NCI-H524 treated with DMSO at 0.1 percent for 48 hours (cell line): ENCODE results near the gene JSRP1.

Experiments
- DNase-seq: peaks from one replicate; lab custom pipeline; 2025; lab: John Stamatoyannopoulos, UW

Gene JSRP1

DNA sequence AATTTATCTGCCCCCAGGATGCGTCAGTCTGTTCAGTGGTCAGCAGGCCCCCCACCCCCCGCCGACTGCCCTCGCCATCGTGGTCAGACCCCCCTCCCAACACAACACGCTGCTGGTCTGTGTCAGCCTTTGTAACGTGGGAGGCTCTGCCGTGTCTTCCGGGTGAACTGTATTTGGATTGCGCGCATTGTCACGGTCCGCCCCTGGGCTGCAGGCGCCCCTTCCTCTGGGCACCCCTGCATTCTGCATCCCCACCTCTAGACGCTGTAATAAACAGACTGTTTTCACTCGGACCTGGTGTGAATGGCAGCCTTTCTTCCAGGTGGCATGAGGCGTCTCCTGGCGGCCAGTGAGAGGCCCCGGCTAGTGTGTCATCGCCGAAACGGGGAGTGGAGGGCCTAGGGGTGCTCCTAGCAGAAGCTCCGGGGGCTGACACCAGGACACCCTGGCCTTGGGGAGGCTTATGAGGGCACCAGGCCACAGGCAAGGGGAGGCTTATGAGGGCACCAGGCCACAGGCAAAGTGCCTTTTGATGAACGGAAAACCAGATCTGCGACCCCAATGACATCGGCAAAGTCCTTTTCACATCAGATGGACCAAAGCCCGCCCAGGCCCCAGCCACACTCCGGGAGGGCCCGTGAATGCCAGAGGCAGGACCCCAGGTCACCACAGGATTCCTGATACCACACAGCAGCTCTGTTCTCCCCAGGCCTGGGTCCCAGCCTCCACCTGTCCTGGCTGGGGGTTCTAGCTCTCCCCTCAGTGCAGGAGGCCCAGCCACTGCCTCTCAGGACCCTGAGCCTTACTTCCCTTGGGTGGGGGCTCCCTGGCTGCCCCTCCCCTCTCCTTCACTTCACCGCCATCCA is 23.7 kb downstream of the JSRP1 start:
- DNase-seq, result no peak

DNA sequence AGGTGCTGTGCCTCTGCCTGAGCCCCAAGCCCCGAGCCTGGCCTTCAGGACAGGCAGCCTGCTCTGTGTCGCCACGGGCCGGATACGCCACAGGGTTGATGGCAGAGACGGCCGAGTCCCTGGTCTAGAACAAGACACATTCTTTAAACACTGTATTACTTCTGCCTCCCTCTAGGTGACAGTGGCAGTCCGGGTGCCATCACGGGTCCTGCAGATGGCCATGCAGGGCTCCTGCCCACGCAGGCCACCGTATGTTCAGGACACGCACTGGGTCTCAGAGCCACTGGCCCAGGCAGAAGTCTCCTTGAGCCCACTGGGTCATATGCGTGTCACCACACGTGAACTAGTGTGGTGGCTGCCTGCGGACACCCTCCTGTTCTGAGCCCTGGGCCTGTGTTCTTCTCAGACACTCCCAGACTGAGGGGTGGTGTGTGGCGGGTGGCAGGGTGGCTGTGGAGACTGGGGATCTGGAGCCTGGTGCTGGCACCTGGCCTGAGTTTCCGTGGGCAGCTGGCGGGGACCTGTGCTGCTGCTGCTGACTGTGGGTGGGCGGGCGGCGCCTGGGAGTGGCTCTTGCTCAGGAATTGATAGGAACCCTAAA is 24.5 kb downstream of the JSRP1 start:
- no peak for DNase-seq

DNA sequence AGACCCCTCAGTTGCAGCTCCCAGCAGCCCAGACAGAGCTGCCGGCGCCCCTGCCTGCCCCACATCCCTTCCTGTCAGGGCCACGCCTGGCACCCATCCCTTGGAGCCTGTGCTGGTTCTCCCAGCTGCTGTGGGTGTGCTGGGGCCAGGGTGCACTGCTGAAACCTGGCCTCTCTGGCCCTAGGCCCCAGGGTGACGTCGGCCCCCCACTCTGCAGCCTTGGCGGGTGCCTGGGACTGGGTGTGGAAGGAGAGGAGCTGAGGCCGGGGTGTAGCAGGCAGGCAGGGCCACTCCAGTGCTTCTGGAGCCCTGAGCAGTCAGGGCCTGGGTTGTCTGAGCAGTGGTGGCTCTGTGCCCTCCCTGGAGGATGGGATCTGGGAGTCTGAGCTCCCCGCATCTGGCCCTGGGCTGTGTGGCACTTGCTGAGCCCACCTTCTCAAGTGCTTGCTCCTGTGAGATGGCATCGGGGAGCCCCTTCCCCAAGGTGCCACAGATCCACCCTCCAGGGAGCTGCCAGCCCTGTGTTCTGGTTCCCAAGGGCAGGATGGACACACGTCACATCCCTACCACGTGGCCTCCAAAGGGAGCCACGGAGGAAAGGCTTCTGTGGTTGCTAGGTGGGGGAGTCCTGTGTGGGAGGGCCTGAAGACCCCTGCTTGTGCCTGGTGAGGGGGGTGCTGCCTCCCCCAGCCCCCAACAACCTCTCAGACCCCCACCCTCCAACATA is 25.2 kb downstream of the JSRP1 start:
- no peak for DNase-seq

DNA sequence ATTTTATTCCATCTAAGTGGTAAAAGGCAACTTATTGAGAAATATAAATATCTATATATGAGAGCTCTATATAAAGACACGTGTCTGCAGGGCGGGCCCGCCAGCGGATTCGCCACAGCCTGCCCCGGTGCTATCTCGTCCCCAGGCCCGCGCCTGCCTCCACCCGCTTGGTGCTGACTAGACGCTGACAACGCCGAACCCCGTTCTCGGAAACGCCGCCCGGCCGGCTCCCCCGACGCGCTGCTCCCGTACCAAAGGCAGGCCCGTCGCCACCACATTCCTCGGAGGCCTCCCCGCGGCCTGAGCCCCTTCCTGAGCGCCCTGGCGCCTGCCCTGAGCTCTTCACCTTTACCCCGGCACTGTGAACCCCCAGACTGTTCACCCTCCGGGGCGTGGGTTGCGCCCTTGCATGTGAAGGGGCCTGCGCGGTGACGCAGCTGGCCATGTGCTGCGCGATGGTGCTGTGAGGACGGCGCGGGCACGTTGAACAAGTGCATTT is 26.1 kb downstream of the JSRP1 start:
- DNase-seq, result no peak

DNA sequence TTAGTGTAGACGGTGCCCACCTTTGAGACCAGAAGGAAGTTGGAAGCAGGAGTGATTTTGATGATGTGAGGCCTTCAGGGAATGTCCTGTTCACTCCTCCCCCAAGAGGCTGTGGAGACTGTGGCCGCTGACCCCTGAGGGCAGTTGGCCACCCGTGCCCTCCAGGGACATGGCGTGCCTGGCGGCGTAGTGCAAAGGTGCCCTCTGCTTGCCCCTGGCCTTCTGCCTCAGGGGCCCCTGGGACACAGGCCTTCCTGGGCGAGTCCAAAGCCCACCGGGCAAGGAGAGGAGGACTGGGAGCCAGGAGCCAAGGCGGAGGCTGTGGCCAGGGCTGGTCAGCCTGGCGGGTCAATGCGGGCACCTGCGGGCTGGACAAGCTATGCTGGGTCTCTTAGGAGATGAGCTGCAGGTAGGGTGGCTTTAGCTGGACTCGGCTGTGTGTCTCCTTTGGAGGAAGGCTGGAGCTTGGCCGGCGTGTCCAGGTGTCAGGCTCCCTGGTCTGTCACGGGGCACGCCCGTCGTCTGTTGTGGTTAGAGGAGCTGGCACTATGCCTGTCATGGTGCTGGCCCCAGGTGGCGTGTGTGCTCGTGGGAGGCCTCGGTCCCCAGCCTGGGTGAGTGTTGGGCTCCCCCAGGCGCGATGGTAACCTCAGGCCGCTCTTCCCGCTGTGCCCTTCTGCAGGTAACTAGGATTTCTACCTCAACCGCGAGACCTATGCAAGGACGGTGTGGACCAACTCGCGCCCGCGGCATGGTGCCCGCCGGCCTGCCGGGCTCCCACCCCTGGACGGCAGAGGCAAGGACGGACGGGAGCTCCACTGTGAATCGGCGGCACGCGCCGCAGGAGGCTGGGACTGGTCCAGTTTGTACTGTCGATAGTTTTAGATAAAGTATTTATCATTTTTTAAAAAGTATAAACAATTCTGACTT is 26.8 kb downstream of the JSRP1 start:
- DNase-seq, result no peak

DNA sequence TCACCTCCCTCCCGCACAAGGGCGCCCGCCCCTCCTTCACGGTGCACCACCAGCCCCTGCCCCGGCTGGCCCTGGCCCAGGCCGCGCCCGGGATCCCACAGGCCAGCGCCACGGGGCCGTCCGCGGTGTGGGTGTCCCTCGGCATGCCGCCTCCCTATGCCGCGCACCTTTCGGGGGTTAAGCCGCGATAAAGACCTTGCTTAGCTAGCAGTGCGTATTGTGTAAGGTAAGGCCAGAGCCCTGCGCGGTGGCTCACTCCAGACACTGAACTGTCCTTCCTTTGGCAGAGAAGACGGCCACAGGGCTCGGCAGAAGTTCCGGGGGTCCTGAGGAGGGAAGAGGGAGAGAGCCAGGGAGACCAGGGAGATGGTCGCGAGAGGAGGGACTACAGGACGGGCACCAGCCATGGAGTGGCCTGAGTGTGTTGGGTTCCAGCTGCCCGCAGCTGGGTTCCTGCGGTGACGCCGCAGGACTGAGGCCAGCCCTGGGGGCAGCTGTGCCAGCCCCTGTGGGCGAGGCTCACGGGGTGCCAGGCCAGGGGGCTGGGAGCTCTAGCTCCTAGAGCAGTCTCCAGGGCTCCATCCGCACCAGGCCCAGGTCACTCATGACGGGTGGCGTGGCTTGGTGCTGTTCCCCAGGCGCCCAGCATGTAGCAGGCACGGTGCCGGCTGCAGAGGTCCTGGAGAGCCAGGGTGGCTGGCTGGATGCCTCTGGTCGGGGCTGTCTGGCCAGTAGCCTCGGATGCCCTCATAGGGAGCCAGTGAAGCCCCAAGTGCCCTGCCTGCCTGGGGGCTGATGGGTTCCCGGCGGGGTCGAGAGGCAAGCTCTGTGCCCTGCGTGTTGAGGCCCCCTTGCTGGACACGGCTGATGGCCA is 27.8 kb downstream of the JSRP1 start:
- DNase-seq, result no peak

DNA sequence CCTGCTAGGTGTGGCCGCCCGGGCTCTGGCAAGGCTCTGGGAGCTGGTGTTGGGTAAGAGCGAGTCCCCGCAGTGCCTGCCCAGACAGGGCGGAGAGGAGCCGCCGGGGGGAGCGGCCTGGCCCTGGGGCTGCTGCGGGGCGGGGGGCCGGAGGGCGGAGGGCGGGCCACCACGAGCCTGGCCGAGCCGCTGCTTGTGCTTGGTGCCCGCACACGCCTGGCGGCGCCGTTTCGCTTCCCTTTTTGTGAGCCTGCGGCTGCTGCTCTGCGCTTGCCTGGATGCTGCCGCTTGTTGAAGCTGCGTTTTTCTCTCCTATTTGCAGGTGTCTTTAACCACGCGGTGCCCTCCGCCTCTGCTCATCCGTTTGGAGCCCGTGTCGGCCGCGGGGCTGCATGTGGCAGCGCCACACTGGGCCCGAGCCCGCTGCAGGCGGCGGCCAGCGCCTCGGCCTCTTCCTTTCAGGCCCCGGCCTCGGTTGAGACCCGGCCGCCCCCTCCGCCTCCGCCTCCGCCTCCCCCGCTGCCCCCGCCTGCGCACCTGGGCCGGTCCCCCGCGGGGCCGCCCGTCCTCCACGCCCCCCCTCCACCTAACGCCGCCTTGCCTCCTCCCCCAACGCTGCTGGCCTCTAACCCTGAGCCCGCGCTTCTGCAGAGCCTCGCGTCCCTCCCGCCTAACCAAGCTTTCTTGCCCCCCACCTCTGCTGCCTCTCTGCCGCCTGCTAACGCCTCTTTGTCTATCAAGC is 28.6 kb downstream of the JSRP1 start:
- DNase-seq, result no peak

DNA sequence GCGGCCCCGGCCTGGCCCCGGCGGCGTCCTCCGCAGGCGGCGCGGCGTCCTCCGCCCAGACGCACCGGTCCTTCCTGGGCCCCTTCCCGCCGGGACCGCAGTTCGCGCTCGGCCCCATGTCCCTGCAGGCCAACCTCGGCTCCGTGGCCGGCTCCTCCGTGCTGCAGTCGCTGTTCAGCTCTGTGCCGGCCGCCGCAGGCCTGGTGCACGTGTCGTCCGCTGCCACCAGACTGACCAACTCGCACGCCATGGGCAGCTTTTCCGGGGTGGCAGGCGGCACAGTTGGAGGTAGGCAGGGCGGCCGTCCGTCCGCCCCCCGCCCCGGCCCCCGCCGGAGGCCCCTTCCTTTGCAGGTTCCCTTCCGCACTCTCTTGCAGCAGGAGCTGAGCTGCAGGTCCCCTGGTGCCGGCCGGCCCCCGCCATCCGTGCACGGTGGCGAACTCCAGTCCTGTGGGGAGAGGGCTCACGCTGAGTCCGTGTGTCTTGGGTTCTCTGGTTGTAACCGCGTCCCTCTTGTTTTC is 29.3 kb downstream of the JSRP1 start:
- DNase-seq, result no peak

DNA sequence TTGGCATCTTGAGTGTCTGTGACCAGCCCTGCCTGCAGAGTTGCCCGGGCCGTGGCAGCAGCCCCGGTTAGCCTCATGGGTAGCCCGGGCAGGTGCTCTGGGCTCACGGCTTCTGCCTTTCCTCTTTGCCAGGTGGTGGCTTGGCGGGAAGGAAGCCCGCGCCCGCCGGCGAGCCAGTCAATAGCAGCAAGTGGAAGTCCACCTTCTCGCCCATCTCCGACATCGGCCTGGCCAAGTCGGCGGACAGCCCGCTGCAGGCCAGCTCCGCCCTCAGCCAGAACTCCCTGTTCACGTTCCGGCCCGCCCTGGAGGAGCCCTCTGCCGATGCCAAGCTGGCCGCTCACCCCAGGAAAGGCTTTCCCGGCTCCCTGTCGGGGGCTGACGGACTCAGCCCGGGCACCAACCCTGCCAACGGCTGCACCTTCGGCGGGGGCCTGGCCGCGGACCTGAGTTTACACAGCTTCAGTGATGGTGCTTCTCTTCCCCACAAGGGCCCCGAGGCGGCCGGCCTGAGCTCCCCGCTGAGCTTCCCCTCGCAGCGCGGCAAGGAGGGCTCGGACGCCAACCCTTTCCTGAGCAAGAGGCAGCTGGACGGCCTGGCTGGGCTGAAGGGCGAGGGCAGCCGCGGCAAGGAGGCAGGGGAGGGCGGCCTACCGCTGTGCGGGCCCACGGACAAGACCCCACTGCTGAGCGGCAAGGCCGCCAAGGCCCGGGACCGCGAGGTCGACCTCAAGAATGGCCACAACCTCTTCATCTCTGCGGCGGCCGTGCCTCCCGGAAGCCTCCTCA is 30.0 kb downstream of the JSRP1 start:
- no peak for DNase-seq

DNA sequence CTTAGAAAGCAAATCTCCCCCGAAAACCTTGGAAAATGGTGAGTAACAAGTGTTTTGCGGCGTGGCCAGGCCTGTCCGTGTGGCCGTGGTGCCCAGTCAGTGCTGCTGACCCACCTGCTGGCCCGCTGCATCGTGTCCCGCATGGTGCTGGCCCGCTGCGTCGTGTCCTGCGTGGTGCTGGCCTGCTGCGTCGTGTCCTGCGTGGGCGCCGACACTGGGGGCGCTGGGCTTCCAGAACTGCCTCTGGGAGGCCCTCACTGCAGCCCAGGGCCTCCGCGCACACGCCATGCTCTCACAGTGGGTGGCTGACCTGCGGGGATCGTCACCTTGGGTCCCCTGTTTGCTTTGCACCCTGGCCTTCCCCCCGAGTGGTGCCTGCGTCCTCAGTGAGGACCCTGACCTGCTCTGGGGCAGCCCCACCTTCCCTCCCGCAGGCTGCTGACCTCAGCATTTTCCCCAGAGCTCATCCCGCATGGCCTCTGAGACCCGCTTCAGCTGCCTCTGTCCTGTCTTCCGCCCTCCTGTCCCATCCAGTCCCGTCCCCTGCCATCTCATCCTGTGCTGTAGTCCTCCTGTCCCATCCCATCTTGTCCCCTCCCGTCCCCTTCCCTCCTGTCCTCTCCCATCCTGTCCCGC is 30.7 kb downstream of the JSRP1 start:
- no peak for DNase-seq

DNA sequence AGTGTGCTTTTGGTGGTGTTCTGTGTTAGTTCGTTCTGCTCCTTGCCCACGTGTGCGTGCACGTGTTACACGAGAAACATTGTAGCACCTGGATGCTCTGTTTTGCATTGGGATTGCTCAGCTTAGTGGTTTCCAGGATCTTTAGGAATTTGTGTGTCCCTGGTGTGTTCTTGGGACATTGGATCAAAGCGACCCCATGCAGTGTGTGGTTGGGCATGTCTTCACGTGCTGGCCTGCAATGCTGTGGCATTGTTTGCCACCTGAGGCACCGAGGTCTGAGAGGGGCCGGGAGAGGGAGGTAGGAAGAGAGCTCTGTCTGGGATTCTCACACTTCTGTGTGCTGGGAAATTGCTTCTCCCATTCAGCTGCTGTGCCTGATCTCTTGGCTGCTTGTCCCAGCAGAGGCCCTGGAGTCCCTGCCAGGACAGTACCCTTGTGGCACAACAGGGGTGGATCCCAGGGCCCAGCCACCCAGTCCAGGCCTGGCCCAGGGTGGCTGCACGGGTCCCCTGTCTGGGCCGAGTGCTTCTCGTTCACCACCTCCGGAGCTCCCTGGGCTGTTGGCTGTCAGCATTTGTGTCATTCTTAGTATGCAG is 31.4 kb downstream of the JSRP1 start:
- no peak for DNase-seq

DNA sequence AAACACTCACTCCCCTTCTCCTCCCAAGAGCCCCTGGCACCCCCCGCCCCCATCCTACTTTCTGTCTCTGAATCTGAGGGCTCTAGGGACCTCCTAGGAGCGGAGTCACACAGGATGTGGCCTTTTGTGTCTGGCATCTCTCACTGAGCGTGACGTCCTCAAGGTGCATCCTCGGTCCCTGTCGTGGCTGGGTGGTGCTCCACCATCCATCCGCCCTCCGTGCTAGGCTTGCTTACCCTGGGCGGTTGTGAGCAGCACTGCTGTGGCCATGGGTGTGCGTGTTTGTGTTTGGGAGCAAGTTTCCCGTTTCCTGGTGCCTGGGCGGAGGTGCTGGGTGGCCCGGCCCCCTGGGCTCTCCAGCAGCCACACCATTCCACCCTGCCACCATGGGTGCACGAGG is 32.3 kb downstream of the JSRP1 start:
- no peak for DNase-seq

DNA sequence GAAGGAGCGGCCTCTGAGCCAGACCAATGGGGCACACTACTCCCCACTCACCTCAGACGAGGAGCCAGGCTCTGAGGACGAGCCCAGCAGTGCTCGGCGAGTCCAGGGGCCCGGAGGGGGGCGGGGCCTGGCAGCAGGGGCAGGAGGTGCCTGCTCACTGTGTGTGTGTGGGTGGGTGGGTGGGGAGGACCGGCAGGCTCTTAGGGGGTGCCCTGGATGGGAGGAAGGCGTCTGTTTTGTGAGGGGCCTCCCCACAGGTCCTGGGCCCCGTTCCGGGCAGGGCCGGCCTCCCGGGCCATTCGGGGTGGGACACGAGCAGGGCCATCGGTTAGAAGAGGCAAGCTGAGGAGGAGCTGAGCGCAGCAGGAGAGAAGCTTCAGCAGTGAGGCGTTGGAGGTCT is 32.8 kb downstream of the JSRP1 start:
- no peak for DNase-seq

DNA sequence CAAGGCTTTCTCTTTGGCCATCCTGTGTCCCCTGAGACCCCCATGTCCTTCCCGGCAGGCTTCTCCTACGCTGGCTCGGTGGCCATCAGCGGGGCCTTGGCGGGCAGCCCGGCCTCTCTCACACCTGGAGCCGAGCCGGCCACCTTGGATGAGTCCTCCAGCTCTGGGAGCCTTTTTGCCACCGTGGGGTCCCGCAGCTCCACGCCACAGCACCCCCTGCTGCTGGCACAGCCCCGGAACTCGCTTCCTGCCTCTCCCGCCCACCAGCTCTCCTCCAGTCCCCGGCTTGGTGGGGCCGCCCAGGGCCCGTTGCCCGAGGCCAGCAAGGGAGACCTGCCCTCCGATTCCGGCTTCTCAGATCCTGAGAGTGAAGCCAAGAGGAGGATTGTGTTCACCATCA is 34.3 kb downstream of the JSRP1 start:
- no peak for DNase-seq

DNA sequence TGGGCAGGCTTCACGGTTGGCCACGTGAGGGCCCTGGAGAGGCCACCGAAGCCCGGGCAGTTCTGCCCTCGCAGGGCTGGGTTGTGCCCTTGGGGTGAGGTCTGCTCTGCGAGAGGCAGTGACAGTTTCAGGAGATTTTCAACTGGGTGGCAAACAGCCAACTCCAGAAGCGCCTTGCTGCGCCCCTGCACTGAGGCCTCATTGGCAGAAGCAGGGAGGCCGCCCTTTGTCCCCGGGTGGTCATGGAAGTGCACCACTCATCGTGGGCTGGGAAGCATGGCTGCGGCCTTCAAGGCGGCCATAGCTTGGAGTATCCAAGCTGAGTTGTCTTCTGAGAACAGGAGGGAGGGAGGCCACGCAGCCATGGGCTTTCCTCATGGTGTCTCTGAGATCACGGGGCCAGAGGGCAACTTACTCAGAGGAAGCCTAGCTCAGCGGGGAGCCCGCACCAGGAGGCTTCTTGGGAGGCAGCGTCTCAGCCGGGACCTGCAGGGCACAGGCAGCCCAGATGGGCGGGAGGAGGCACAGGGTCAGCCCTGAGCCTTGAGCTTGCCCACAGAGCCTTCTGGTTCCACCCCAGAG is 34.9 kb downstream of the JSRP1 start:
- no peak for DNase-seq

DNA sequence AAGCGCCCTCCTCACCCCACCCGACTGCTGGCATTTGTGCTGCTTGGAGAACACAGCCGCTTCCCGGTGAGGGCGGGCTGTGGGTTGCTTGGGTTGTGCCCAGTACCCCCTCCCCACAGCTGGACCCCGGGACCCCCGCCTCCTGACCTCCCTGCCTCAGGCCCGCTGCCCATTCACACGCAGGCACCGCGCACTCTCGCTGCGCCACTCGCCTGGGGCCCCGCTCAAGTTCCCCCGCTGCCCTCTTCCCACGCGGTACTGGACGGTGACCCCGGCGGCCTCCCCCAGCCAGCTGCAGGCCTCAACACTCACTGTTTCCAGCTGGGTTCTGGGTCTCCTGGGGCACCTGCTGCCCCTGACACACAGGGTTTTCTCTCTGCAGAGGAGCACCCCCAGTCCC is 36.5 kb downstream of the JSRP1 start:
- no peak for DNase-seq

DNA sequence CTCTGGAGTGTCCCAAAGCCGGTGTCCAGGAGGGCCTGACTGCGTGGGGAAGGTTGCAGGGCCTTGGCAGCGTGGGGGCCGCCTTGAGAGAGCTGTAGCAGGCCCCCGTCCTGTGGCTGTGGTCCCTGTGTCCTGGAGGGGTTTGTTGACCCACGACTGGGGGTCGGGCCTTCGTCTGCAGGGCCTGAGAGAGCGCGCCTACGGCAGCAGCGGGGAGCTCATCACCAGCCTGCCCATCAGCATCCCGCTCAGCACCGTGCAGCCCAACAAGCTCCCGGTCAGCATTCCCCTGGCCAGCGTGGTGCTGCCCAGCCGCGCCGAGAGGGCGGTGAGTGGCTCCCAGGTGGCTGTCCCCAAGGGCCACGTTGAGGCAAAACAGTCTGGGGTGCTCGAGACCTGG is 38.6 kb downstream of the JSRP1 start:
- DNase-seq, result no peak
